Inferior parietal cortex (tissue), 1 donor: ENCODE data around the gene NINL.

Source experiments
- DNase-seq: peaks from one replicate; pipeline ENCODE4 v3.0.0-alpha.2; 2016; ENCODE audit errors: extremely low spot score

Gene NINL

DNA sequence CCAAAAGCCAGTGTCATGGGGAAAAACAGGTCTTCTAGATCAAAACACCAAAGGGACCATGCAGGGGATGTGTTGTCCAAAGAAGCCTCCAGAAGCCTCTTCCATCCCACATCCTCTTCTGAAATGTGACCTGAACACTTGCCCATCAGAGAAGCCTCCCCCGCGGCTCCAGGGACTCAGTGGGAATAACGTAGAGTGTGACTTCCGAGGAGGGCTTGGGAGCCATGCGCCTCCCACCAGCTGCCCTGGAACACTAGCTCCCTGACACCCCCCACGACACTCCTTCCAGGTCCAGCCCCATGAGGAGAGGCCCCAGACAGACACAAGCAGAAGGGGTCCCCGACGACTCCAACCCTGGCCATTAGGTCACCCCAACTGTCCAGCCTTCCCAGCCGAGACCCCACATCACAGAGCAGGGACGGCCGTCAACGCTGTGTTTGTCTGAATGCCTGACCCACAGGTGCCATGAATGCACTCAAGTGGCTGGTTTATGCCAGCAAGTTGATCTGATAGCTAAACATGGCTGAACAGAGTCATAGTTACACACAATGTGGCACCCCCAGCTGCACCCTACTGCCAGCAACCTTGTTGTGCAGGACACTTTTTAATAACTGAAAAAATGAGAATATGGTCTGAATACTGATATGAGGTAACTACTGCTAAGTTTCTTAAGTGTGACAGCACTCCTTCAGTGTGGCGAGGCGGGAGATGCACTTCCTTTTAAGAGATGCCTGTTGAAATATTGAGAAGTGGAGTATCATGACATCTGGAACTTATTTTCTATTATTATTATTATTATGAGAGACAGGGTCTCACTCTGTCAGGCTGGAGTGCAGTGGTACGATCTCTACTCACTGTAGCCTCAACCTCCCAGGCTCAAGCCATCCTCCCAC, 119.8 kb downstream of the NINL start:
- no peak for DNase-seq

- no peak for DNase-seq
Observed at GRCh38 chr20:25464501-25465242, 120.7 kb downstream of the NINL start.

- peak; percentile 8 for DNase-seq
Observed at GRCh38 chr20:25461786-25462545, 123.4 kb downstream of the NINL start.

- DNase-seq, result no peak
Observed at GRCh38 chr20:25461281-25461650, 124.1 kb downstream of the NINL start.

DNA sequence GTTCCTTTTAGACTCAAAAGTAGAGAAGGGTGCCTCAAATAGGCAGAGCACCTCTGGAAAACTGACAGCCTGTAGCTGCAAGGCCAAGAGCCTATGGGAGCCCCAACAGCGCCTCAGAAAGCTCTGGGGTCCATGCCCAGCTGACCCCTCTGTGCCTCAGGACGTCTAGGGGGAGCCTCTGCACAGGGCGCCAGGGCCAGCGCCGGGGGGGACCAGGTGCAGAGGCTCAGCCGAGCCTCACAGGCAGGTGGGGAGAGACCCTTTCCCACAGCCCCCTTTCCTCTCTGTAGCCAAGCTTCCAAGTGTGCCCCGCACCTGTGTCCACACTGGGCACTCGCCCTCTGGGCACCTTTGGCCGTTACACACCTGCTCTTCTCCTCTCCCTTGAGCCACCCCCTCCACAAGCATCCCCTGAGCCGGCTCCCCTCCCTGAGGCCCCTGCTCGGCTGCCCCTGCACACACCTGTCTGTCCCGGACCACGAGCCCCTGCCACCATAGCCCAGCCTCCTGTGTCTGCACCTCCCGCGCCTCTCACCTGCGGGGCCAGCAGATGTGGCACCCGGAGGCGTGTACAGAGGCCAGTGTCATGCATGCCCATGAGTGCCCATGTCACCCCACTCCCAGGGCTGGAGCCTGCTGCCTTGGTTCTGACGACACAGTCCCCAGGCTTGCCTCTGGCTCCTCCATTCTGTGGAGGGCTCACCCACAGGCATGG, 124.6 kb downstream of the NINL start:
- DNase-seq, result no peak

DNA sequence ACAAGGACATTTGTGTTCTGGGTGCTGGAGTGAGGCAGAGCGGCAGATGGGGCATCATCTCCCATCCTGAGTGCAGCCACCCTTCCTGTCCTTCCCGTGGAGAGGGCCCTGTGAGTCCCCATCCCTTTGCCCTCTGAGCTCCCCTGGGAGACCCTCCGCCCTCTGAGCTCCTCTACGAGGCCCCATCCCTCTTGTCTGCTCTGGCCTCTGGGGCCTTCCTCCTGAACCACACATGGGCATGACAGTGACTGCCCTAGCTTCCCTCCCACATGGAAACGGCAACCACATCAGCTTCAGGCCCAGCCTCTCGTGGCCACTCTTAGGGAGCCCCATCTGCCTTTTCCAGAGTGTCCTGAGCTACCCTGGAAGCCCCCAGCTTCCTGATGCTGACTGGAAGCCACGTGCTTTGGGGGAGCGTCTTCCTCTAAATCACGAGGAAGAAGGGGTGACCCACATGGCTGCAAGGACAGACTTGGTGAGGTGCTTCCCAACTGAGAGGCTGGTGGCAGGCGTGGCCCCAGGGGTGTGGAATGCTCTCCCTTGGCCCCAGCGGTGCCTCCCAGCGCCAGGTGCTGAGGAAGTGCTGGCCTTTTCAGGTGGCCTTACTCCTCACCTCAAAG, 125.3 kb downstream of the NINL start:
- no peak for DNase-seq

DNA sequence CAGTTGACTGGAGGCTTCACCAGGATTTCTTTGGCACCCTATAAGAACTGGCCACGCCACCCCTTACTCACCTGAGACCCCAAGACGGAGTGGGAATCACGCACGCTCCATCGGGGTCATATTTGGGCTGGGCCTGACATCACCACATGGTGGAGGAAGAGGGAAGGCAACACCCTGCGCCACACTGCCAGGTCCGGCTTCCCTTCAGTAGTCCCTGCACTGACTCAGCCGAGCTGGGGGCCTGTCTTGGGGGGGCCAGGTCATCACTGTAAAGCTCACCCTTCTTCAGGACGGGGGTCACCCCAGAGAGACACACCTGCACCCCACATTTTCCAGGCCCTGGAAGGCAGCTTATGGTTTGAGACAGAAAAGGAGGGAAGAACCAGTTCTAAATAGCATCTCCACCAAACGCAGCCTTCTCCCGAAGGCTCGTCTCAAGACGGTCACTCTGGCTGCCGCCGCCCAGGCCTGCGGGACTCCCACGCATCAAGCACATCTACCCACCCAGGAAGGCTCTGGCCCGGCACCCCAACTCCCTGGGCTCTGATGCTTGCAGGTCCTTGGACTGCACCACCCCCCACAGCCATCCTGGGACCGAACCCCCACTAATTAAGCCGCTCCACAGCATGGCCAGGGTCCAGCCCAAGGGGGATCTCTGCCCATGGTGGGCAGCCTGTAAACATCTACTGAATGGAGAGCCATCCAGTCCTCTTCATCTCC, 126.1 kb downstream of the NINL start:
- no peak for DNase-seq

DNA sequence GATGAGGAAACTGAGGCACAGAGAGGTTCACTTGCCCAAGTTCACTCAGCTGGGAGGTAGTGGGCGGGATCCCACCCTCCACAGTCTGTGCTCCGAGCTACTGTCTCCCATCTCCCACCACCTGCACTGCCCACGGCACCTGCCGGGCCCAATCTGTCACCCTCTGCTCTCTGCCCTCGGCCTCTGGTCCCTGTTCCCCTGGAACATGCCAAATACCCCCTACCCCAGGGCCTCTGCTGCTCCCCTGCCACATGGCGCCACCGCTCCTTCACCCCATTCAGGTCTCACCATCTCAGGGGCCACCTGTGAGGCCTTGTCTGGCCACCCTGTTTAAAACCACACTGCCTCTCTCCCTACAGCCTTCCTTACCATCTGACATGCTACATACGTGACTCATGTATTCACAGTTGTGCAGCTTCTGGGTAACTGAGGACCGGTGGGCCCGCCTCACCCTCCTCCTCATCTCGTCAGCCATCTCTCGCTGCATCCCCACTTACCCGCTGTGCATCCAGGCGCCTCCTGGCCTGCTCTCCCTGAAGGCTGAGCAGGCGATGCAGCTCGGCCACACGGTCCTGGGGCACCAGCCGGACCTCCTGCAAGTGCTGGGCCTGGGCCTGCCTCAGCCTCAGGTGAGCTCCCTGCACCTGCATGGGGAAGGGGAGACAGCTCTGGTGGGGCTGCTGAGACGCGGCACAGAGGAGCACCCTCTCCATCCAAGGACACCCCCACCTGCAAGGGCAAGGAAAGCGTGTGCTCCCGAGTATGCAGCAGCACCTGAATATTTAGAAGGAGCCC, 127.2 kb downstream of the NINL start:
- no peak for DNase-seq

- DNase-seq, result no peak
Observed at GRCh38 chr20:25454153-25454900, 131.0 kb downstream of the NINL start.

DNA sequence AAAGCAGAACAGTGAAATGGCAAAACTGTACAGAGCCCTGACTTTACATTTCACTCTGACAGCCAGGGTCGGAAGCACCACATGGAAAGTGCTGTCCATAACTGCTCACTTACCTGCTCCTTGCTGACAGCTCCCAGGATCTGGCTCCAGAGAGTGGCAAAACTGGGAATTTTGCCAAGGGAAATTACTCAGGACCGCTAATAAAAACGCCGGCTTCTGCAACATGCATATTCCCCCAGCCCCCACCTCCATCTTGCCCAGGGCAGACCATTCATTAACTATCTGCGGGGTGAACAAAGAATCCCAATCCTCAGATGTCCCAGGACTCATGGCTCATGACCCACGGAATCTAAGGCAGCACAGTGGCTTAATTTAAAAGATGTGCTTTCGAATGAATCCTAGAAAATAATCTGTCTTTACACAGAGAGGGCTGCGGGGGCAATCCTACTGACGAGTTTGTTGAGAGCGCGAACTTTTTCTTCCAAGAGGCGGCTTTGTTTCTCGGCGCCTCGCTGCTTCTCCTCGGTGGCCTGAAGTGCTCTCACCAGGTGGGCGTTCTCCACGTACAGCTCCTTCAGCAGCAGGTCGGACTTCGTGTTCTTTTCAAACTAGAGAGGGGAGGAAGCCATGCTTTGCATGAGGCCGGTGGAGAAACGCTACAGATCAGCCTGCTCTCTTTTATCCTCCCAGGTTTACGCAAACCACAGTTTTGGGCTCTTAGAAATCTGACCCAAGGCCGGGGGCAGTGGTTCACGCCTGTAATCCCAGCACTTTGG, 132.1 kb downstream of the NINL start:
- no peak for DNase-seq

DNA sequence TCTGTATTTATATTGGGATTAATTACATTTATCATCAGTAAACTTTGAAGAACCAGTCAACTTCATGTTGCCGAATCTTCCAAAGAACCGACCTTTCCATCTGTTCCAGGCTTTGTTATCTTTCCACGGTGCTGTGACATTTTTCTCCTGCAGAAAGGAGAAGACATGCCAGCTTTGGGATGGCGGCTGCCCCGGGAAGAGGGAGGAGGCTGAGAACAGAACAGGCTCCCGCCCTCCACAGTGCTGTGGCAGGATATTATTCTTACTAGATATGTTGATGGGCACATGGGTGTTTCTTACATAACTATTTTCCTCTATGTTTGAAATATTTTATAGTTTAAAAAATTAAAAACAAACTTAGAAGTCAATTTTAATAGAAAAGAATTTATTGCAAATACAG, 133.0 kb downstream of the NINL start:
- no peak for DNase-seq

DNA sequence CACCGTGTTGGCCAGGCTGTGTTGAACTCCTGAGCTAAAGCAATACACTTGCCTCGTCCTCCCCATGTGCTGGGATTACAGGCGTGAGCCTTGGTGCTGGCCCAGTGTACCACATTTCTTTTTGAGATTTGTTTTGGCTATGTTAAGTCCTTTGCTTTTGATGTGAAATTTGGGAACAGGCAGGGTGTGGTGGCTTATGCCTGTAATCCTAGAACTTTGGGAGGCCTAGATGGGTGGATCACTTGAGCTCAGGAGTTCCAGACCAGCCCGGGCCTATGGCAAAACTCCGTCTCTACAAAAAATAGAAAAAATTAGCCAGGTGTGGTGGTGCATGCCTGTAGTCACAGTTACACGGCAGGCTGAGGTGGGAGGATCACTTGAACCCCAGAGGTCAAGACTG, 137.7 kb downstream of the NINL start:
- no peak for DNase-seq

GRCh38 chr20:25444556-25444955, 140.8 kb downstream of the NINL start:
- no peak for DNase-seq

DNA sequence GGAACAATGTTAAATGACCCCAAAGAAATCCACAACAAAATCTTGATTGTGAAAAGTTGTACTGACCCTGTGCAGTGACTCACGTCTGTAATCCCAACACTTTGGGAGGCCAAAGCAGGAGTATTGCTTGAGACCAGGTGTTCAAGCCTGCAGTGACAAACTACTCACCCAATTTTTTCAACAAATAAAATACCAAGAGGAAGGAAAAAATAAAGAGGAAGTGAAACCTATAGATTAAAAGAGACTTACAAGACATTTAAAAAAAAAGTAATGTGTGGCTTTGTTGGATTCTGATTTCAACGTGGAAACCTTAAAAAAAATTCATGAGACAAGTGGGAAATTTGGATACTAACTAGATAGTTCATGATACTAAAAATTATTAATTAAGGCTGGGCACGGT, 146.0 kb downstream of the NINL start:
- no peak for DNase-seq

- DNase-seq, result no peak
Observed at GRCh38 chr20:25437153-25437581, 148.2 kb downstream of the NINL start.

DNA sequence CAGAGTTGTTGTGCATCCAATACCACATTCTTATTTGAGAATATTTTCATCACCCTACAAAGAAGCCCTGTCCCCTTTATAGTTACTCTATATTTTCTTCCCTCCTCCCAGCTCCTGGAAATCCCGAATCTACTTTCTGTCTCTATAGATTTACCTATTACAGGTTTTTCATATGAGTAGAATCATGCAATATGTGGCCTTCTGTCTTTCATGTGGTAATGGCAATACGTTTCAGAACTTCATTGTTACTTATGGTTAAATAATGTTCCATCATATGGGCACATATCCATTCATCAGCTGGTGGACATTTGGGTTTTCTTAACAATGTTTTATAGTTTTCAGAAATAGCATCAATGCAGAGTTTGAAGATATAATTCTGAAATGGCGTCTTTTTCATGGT, 160.8 kb downstream of the NINL start:
- no peak for DNase-seq

- DNase-seq, result no peak
Observed at GRCh38 chr20:25422032-25422431, 163.3 kb downstream of the NINL start.

- no peak for DNase-seq
Observed at GRCh38 chr20:25421102-25421501, 164.2 kb downstream of the NINL start.
